CD4-positive, CD25-positive, alpha-beta regulatory T cell (primary cell): ENCODE data around the gene HOXA6. TPM values are rescaled to one million over a fixed set of nuclear protein-coding genes. Genes with fewer than 3 reads are reported as not detected.

Experiments used
- ATAC-seq, 2 donors: fragments of 150-1000 bp; cut with Tn5 transposase; one replicate each; pipeline ENCODE4 v1.10.0; 2021; ENCODE audit warnings: low read depth in 2 of 2, moderate number of reproducible peaks in 2 of 2, moderate library complexity in 1 of 2
- DNase-seq, 3 donors: peaks; one replicate each; pipeline versions ENCODE4 v3.0.0 to v3.0.0-alpha.2; 2012 to 2022; ENCODE audit warnings: mixed read lengths in 1 of 3
- H3K27ac ChIP-seq: one replicate; pipeline ENCODE4 v1.7.0; 2013; ENCODE audit warnings: mild to moderate bottlenecking, low read length; ENCODE audit not compliant: insufficient read depth, poor library complexity, severe bottlenecking
- H3K27me3 ChIP-seq: one replicate; pipeline ENCODE4 v1.7.0; 2013; ENCODE audit warnings: low read length; ENCODE audit not compliant: control insufficient read depth, insufficient read depth
- H3K36me3 ChIP-seq: one replicate; pipeline ENCODE4 v1.7.0; 2013; ENCODE audit warnings: mild to moderate bottlenecking, low read length, moderate library complexity; ENCODE audit not compliant: control insufficient read depth, insufficient read depth
- H3K4me1 ChIP-seq: 2 replicates; pipeline ENCODE4 v1.7.0; 2013; ENCODE audit warnings: mild to moderate bottlenecking, low read length; ENCODE audit not compliant: insufficient read depth, control insufficient read depth, poor library complexity, severe bottlenecking
- H3K4me3 ChIP-seq: one replicate; pipeline ENCODE4 v1.7.0; 2013; ENCODE audit warnings: low read depth, mild to moderate bottlenecking, low read length, moderate library complexity
- H3K9me3 ChIP-seq, 2 experiments: 1 replicate in 1 of 2; 2 replicates in 1 of 2; pipeline ENCODE4 v1.7.0; 2013; ENCODE audit warnings: low read length in 2 of 2, mild to moderate bottlenecking in 1 of 2, moderate library complexity in 1 of 2; ENCODE audit not compliant: control insufficient read depth in 2 of 2
- H3K27ac Mint-ChIP-seq, 3 donors: one replicate each; pipeline ENCODE4 v1.8.0; 2020 to 2022; ENCODE audit warnings: mild to moderate bottlenecking in 3 of 3, mixed read lengths in 3 of 3, moderate library complexity in 2 of 3
- H3K27me3 Mint-ChIP-seq: one replicate; pipeline ENCODE4 v1.8.0; 2022; ENCODE audit warnings: mild to moderate bottlenecking, mixed read lengths
- H3K36me3 Mint-ChIP-seq: one replicate; pipeline ENCODE4 v1.8.0; 2020; ENCODE audit warnings: mixed read lengths
- H3K4me1 Mint-ChIP-seq, 4 donors: one replicate each; pipeline ENCODE4 v1.8.0; 2020 to 2022; ENCODE audit warnings: mixed read lengths in 4 of 4, mild to moderate bottlenecking in 1 of 4
- H3K4me3 Mint-ChIP-seq, 4 donors: one replicate each; pipeline ENCODE4 v1.8.0; 2020 to 2022; ENCODE audit warnings: mild to moderate bottlenecking in 4 of 4, mixed read lengths in 4 of 4, moderate library complexity in 3 of 4
- H3K9me3 Mint-ChIP-seq, 7 donors: one replicate each; pipeline ENCODE4 v1.8.0; 2020 to 2022; ENCODE audit warnings: mixed read lengths in 7 of 7, mild to moderate bottlenecking in 3 of 7, moderate library complexity in 2 of 7
- polyA plus RNA-seq, 4 donors: library from polyadenylated mRNA; unstranded; fragments of 300-500 nt; fragmentation: Illumina TruSeq; gene quantifications; one replicate each; pipeline ENCODE4 v1.2.3, GENCODE V29; 2021
- total RNA-seq: library from RNA; stranded (reverse); gene quantifications from one replicate; pipeline ENCODE4 v1.2.3, GENCODE V29; 2022

Gene HOXA6
- total and polyA plus RNA-seq, 5 donors from 2014 or later, result not detected

- no peak overlapping the region for H3K4me3 ChIP-seq
- no peak overlapping the region for H3K27ac ChIP-seq
- ATAC-seq (no peak), DNase-seq (peak in 1 of 3 donors; percentile 41)
- H3K27ac Mint-ChIP-seq, result no peak overlapping the region
- H3K27me3 ChIP-seq, result peaks cover 50% of the 10 kb centered on the region
- no peaks in the 10 kb centered on the region for H3K36me3 ChIP-seq
- H3K4me1 ChIP-seq, result peaks cover 62% of the 10 kb centered on the region
- peaks cover 86% of the 10 kb centered on the region for H3K27me3 Mint-ChIP-seq
- H3K9me3 Mint-ChIP-seq, result peaks cover 0 to 15% (median 0%) of the 10 kb centered on the region in 7 donors
- H3K4me1 Mint-ChIP-seq, result peaks cover 10 to 58% (median 18%) of the 10 kb centered on the region in 4 donors
- H3K4me3 Mint-ChIP-seq, result peak overlapping the region; percentile 8 to 81 (median 56)
- H3K9me3 ChIP-seq, result no peaks in the 10 kb centered on the region
- no peaks in the 10 kb centered on the region for H3K36me3 Mint-ChIP-seq
These were observed 20.8 kb upstream of the HOXA6 start for GRCh38 chr7:27168265-27168947.

- ATAC-seq (no peak), DNase-seq (no peak)
- Mint-ChIP-seq H3K4me1 (peaks cover 10 to 56% (median 18%) of the 10 kb centered on the region in 4 donors), H3K4me3 (peak overlapping the region; percentile 8 to 37 (median 22)), H3K9me3 (peaks cover 0 to 15% (median 0%) of the 10 kb centered on the region in 7 donors), H3K27ac (no peak overlapping the region), H3K27me3 (peaks cover 91% of the 10 kb centered on the region), H3K36me3 (no peaks in the 10 kb centered on the region)
- Histone ChIP-seq H3K4me1 (peaks cover 56% of the 10 kb centered on the region), H3K27ac (no peak overlapping the region), H3K27me3 (peaks cover 54% of the 10 kb centered on the region), H3K4me3 (no peak overlapping the region), H3K9me3 (no peaks in the 10 kb centered on the region), H3K36me3 (no peaks in the 10 kb centered on the region)
These were observed 20.3 kb upstream of the HOXA6 start for GRCh38 chr7:27167916-27168264.

- H3K4me1 Mint-ChIP-seq, result peaks cover 10 to 47% (median 12%) of the 10 kb centered on the region in 4 donors
- Histone ChIP-seq H3K9me3 (no peaks in the 10 kb centered on the region), H3K4me3 (no peak overlapping the region), H3K36me3 (no peaks in the 10 kb centered on the region), H3K27me3 (peaks cover 52% of the 10 kb centered on the region), H3K27ac (no peak overlapping the region), H3K4me1 (peaks cover 46% of the 10 kb centered on the region)
- H3K9me3 Mint-ChIP-seq, result peaks cover 0 to 16% (median 0%) of the 10 kb centered on the region in 7 donors
- peak overlapping the region; percentile 8 to 81 (median 54) for H3K4me3 Mint-ChIP-seq
- ATAC-seq (no peak), DNase-seq (no peak)
- peak overlapping the region in 1 of 3 donors; percentile 69 for H3K27ac Mint-ChIP-seq
- no peaks in the 10 kb centered on the region for H3K36me3 Mint-ChIP-seq
- peaks cover 92% of the 10 kb centered on the region for H3K27me3 Mint-ChIP-seq
These were observed 19.2 kb upstream of the HOXA6 start for GRCh38 chr7:27166531-27167505.

- peak overlapping the region; percentile 53 to 87 (median 81) for H3K4me3 Mint-ChIP-seq
- peaks cover 5 to 45% (median 8%) of the 10 kb centered on the region in 4 donors for H3K4me1 Mint-ChIP-seq
- H3K27ac Mint-ChIP-seq, result peak overlapping the region in 1 of 3 donors; percentile 76
These were observed 18.5 kb upstream of the HOXA6 start for GRCh38 chr7:27165996-27166530.

GRCh38 chr7:27165089-27165995 lies 17.8 kb upstream of the HOXA6 start, which contains the start of gene HOXA9:
TSS of gene HOXA9 (minus strand) at chr7:27165537. CDS start at chr7:27165457, 80 bp downstream.
- H3K4me3 ChIP-seq, result no peak within 1 kb of the TSS
- Mint-ChIP-seq H3K27ac (peak within 1 kb of the TSS; percentile 63 to 86 (median 76)), H3K9me3 (peaks cover 0 to 14% (median 0%) of the 10 kb centered on the region in 7 donors), H3K4me3 (peak within 1 kb of the TSS; percentile 58 to 87 (median 82)), H3K4me1 (peaks cover 4 to 47% (median 11%) of the 10 kb centered on the region in 4 donors), H3K27me3 (peaks cover 87% of the 10 kb centered on the region), H3K36me3 (no peaks in the 10 kb centered on the region)
- H3K4me1 ChIP-seq, result peaks cover 55% of the 10 kb centered on the region
- no peak for ATAC-seq
- peak in 1 of 3 donors; percentile 36 for DNase-seq
- no peak within 1 kb of the TSS for H3K27ac ChIP-seq
- H3K36me3 ChIP-seq, result no peaks in the 10 kb centered on the region
- H3K9me3 ChIP-seq, result no peaks in the 10 kb centered on the region
- peaks cover 40% of the 10 kb centered on the region for H3K27me3 ChIP-seq

More at GRCh38 chr7:27165996-27166530, 18.5 kb upstream of the HOXA6 start:
- peaks cover 0 to 14% (median 0%) of the 10 kb centered on the region in 7 donors for H3K9me3 Mint-ChIP-seq
- peaks cover 87% of the 10 kb centered on the region for H3K27me3 Mint-ChIP-seq
- H3K27me3 ChIP-seq, result peaks cover 47% of the 10 kb centered on the region
- no peaks in the 10 kb centered on the region for H3K36me3 Mint-ChIP-seq
- no peak overlapping the region for H3K4me3 ChIP-seq
- H3K27ac ChIP-seq, result no peak overlapping the region
- no peaks in the 10 kb centered on the region for H3K36me3 ChIP-seq
- no peak for ATAC-seq
- DNase-seq, result no peak
- no peaks in the 10 kb centered on the region for H3K9me3 ChIP-seq
- peaks cover 48% of the 10 kb centered on the region for H3K4me1 ChIP-seq

GRCh38 chr7:27164367-27165088 lies 17.0 kb upstream of the HOXA6 start:
- DNase-seq, result peak in 1 of 3 donors; percentile 21
- peaks cover 0 to 14% (median 0%) of the 10 kb centered on the region in 7 donors for H3K9me3 Mint-ChIP-seq
- H3K4me3 Mint-ChIP-seq, result peak overlapping the region; percentile 7 to 82 (median 56)
- H3K4me3 ChIP-seq, result no peak overlapping the region
- H3K36me3 ChIP-seq, result no peaks in the 10 kb centered on the region
- peaks cover 54% of the 10 kb centered on the region for H3K4me1 ChIP-seq
- peaks cover 90% of the 10 kb centered on the region for H3K27me3 Mint-ChIP-seq
- no peak for ATAC-seq
- no peaks in the 10 kb centered on the region for H3K9me3 ChIP-seq
- no peaks in the 10 kb centered on the region for H3K36me3 Mint-ChIP-seq
- H3K27me3 ChIP-seq, result peaks cover 41% of the 10 kb centered on the region
- no peak overlapping the region for H3K27ac ChIP-seq
- peaks cover 4 to 47% (median 15%) of the 10 kb centered on the region in 4 donors for H3K4me1 Mint-ChIP-seq
- H3K27ac Mint-ChIP-seq, result peak overlapping the region in 2 of 3 donors; percentile 47 to 85
